ENCODE data around the gene RAB11FIP4. TPM values are rescaled to one million over a fixed set of nuclear protein-coding genes. Genes with fewer than 3 reads are reported as not detected.

The RAB11FIP4 gene
- total and polyA plus RNA-seq, 2 of the 13 experiments (the other 11 are each of a cell fraction or from before 2014, with no cell fraction given) = 28.0 to 89.3 TPM

GRCh38 chr17:31513731-31514427 lies 122.4 kb downstream of the RAB11FIP4 start:
- H3K9me3 ChIP-seq (ENCODE audit: low read length) = no peaks in the 10 kb centered on the region
- POLR2A ChIA-PET = interaction anchor here (1.3 kb wide), 1 partner anchor 14 kb away, joined by 5 read pairs; no protein-coding TSS in a partner anchor
- no TSS peak for BruUV-seq (replicated peaks)
- ATAC-seq (no peak), DNase-seq (ENCODE audit: low spot score) (no peak), FAIRE-seq (no peak)
- H4K20me1 ChIP-seq (ENCODE audit: insufficient read depth, low read length) = no peaks in the 10 kb centered on the region; the same call in 1 of the 2 replicates
- no peaks in the 10 kb centered on the region for H3K27me3 ChIP-seq (ENCODE audit: control insufficient read depth in 1 of 2, insufficient read depth in 2 of 2, low read length in 2 of 2)
- peaks cover 75% of the 10 kb centered on the region for H3K79me2 ChIP-seq (ENCODE audit: insufficient read depth, low read length)
- H3K4me3 ChIP-seq (replicated peaks in 1 of 3; ENCODE audit: insufficient read depth in 1 of 3, low read depth in 2 of 3, low read length in 3 of 3) = no peak overlapping the region
- in situ Hi-C loops (cut with HindIII; ENCODE audit: extremely low pct_ligation_motif_present, low pct_unique_long_range_greater_than_20kb) (no loop called here), intact Hi-C loops (cut with micrococcal nuclease; ENCODE audit: unreplicated experiment) (no loop called here)
- peaks cover 56% of the 10 kb centered on the region for H3K4me1 ChIP-seq (ENCODE audit: insufficient read depth, low read length)
- no peak overlapping the region for H2AFZ ChIP-seq (ENCODE audit: low read length)
- 95% methylated on average over 9 of the region's 15 CpGs for WGBS (ENCODE audit: low lambda C conversion rate)
- no peak overlapping the region for H3K9ac ChIP-seq (ENCODE audit: insufficient read depth, low read depth, low read length)
- H3K27ac ChIP-seq (ENCODE audit: extremely low read length, insufficient read depth, low read length) = peak overlapping the region; percentile 0
- TF ChIP-seq RORA (CRISPR knock-in tag; IDR thresholded peaks at IDR 0.05) (no peak), SRSF9 (IDR thresholded peaks at IDR 0.05; ENCODE audit: borderline replicate concordance, insufficient read depth, low read depth, low read length, poor library complexity, severe bottlenecking) (no peak), ZNF761 (CRISPR knock-in tag; conservative IDR thresholded peaks at IDR 0.05) (no peak), CHD2 (IDR thresholded peaks at IDR 0.05; ENCODE audit: low read depth, low read length) (no peak), TIGD3 (CRISPR knock-in tag; IDR thresholded peaks at IDR 0.05; ENCODE audit: borderline replicate concordance) (no peak), PLRG1 (conservative IDR thresholded peaks at IDR 0.05) (no peak), SYNCRIP (IDR thresholded peaks at IDR 0.05; ENCODE audit: insufficient read depth, low read depth, low read length) (no peak), HMGXB3 (CRISPR knock-in tag; IDR thresholded peaks at IDR 0.05; ENCODE audit: borderline replicate concordance) (no peak), RXRB (CRISPR knock-in tag; IDR thresholded peaks at IDR 0.05; ENCODE audit: borderline replicate concordance) (no peak), ZNF503 (CRISPR knock-in tag; IDR thresholded peaks at IDR 0.05) (no peak)
- CTCF ChIA-PET (ENCODE audit: low intra/inter-chr PET ratio, low total read pairs) = no interaction called here
- no peak overlapping the region for H3K4me2 ChIP-seq (ENCODE audit: low read depth, low read length)
- peaks cover 2 to 17% of the 10 kb centered on the region in 2 experiments; a peak in 4 of 5 replicates for H3K36me3 ChIP-seq (replicated peaks in 1 of 2; ENCODE audit: control insufficient read depth in 1 of 2, insufficient read depth in 2 of 2, low read length in 2 of 2)

Measured in HepG2 (cell line).